ENCODE measurements around the gene ANTXR1. TPM values are rescaled to one million over a fixed set of nuclear protein-coding genes. Genes with fewer than 3 reads are reported as not detected.
A peak's percentile ranks its signal among the peaks of the same experiment; 100 is the strongest.

Gene ANTXR1
- total and polyA plus RNA-seq, 2 donors (not counting 3 experiments of a cell fraction or from before 2014, with no cell fraction given), result 4.2 to 17.3 TPM

GRCh38 chr2:69278366-69278765 lies 265.4 kb downstream of the ANTXR1 start:
- dilution Hi-C loops (cut with MboI; ENCODE audit: extremely low pct_ligation_motif_present, low sequenced_read_pairs) (no loop called here), intact Hi-C loops (cut with micrococcal nuclease) (no loop called here)
- Histone ChIP-seq H4K20me1 (replicated peaks; ENCODE audit: control insufficient read depth, extremely low read depth, insufficient read depth, low read length) (no peaks in the 10 kb centered on the region), H3K79me2 (ENCODE audit: control insufficient read depth, insufficient read depth, low read length) (no peaks in the 10 kb centered on the region), H3K9me3 (replicated peaks; ENCODE audit: control insufficient read depth, insufficient read depth, low read length) (no peaks in the 10 kb centered on the region), H3K36me3 (ENCODE audit: control insufficient read depth in 2 of 2, extremely low read depth in 1 of 2, insufficient read depth in 2 of 2, low read length in 2 of 2) (no peaks in the 10 kb centered on the region), H3K9me1 (replicated peaks; ENCODE audit: control insufficient read depth, extremely low read depth, insufficient read depth, low read length) (no peaks in the 10 kb centered on the region), H3K4me1 (ENCODE audit: control insufficient read depth, extremely low read depth, insufficient read depth, low read length) (peaks cover 16% of the 10 kb centered on the region), H3K9ac (replicated peaks; ENCODE audit: extremely low read depth, insufficient read depth, low read length) (no peak overlapping the region), H3K4me3 (replicated peaks in 1 of 3; ENCODE audit: insufficient read depth in 1 of 3, low read depth in 1 of 3, low read length in 3 of 3) (no peak overlapping the region), H3K27me3 (ENCODE audit: control insufficient read depth in 2 of 2, insufficient read depth in 2 of 2, low read length in 2 of 2) (no peaks in the 10 kb centered on the region), H2AFZ (ENCODE audit: low read depth, low read length) (peak overlapping the region; percentile 17), H3K27ac (ENCODE audit: insufficient read depth, low read depth, low read length) (no peak overlapping the region), H3K4me2 (ENCODE audit: insufficient read depth, low read length) (no peak overlapping the region)
- no TSS peak for BruUV-seq (replicated peaks)
- FAIRE-seq (no peak), DNase-seq (ENCODE audit: low read depth, low spot score) (peak; percentile 14)
- ChIA-PET POLR2A (no interaction called here), CTCF (no interaction called here)
- TF ChIP-seq POLR2AphosphoS5 (IDR thresholded peaks at IDR 0.05; ENCODE audit: insufficient read depth, low read depth, low read length), result no peak

GRCh38 chr2:69279211-69279610 lies 266.2 kb downstream of the ANTXR1 start:
- Histone ChIP-seq H3K9me1 (replicated peaks; ENCODE audit: control insufficient read depth, extremely low read depth, insufficient read depth, low read length) (no peaks in the 10 kb centered on the region), H3K36me3 (ENCODE audit: control insufficient read depth in 2 of 2, extremely low read depth in 1 of 2, insufficient read depth in 2 of 2, low read length in 2 of 2) (no peaks in the 10 kb centered on the region), H3K79me2 (ENCODE audit: control insufficient read depth, insufficient read depth, low read length) (no peaks in the 10 kb centered on the region), H3K27me3 (ENCODE audit: control insufficient read depth in 2 of 2, insufficient read depth in 2 of 2, low read length in 2 of 2) (no peaks in the 10 kb centered on the region), H3K4me1 (ENCODE audit: control insufficient read depth, extremely low read depth, insufficient read depth, low read length) (peaks cover 16% of the 10 kb centered on the region), H3K4me2 (ENCODE audit: insufficient read depth, low read length) (no peak overlapping the region), H4K20me1 (replicated peaks; ENCODE audit: control insufficient read depth, extremely low read depth, insufficient read depth, low read length) (no peaks in the 10 kb centered on the region), H3K27ac (ENCODE audit: insufficient read depth, low read depth, low read length) (no peak overlapping the region), H2AFZ (ENCODE audit: low read depth, low read length) (no peak overlapping the region), H3K9ac (replicated peaks; ENCODE audit: extremely low read depth, insufficient read depth, low read length) (no peak overlapping the region), H3K4me3 (replicated peaks in 1 of 3; ENCODE audit: insufficient read depth in 1 of 3, low read depth in 1 of 3, low read length in 3 of 3) (no peak overlapping the region), H3K9me3 (replicated peaks; ENCODE audit: control insufficient read depth, insufficient read depth, low read length) (no peaks in the 10 kb centered on the region)
- BruUV-seq (replicated peaks), result no TSS peak
- dilution Hi-C loops (cut with MboI; ENCODE audit: extremely low pct_ligation_motif_present, low sequenced_read_pairs), result no loop called here
- DNase-seq (ENCODE audit: low read depth, low spot score), result no peak
- intact Hi-C loops (cut with micrococcal nuclease), result no loop called here
- TF ChIP-seq JUN (IDR thresholded peaks at IDR 0.05; ENCODE audit: borderline replicate concordance, insufficient read depth, insufficient read length, low read depth) (no peak), EZH2 (IDR thresholded peaks at IDR 0.05; ENCODE audit: borderline replicate concordance, low read depth, low read length, severe bottlenecking) (no peak), POLR2A (IDR thresholded peaks at IDR 0.05; ENCODE audit: low read depth, low read length) (no peak), FOS (IDR thresholded peaks at IDR 0.05; ENCODE audit: borderline replicate concordance, insufficient read depth, low read length) (no peak), POLR2AphosphoS5 (IDR thresholded peaks at IDR 0.05; ENCODE audit: insufficient read depth, low read depth, low read length) (no peak), MYC (IDR thresholded peaks at IDR 0.05; ENCODE audit: low read depth, low read length) (no peak), GATA2 (IDR thresholded peaks at IDR 0.05; ENCODE audit: insufficient read depth, insufficient read length, low read depth, low read length) (no peak)
- TF ChIP-seq, protein P1, sequence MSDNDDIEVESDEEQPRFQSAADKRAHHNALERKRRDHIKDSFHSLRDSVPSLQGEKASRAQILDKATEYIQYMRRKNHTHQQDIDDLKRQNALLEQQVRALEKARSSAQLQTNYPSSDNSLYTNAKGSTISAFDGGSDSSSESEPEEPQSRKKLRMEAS (IDR thresholded peaks at IDR 0.05; ENCODE audit: insufficient read depth, insufficient read length), result no peak
- TF ChIP-seq, protein P2, sequence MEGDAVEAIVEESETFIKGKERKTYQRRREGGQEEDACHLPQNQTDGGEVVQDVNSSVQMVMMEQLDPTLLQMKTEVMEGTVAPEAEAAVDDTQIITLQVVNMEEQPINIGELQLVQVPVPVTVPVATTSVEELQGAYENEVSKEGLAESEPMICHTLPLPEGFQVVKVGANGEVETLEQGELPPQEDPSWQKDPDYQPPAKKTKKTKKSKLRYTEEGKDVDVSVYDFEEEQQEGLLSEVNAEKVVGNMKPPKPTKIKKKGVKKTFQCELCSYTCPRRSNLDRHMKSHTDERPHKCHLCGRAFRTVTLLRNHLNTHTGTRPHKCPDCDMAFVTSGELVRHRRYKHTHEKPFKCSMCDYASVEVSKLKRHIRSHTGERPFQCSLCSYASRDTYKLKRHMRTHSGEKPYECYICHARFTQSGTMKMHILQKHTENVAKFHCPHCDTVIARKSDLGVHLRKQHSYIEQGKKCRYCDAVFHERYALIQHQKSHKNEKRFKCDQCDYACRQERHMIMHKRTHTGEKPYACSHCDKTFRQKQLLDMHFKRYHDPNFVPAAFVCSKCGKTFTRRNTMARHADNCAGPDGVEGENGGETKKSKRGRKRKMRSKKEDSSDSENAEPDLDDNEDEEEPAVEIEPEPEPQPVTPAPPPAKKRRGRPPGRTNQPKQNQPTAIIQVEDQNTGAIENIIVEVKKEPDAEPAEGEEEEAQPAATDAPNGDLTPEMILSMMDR (IDR thresholded peaks at IDR 0.05; ENCODE audit: extremely low read depth in 1 of 2, insufficient read depth in 1 of 2, low read depth in 1 of 2, low read length in 2 of 2), result no peak
- CTCF ChIA-PET, result interaction anchor here (1.1 kb wide), 1 partner anchor 9 kb away, joined by 3 read pairs; no protein-coding TSS in a partner anchor
- POLR2A ChIA-PET, result no interaction called here
- FAIRE-seq, result no peak
